Measurements from ENCODE around the gene SLC5A11. TPM values are rescaled to one million over a fixed set of nuclear protein-coding genes. Genes with fewer than 3 reads are reported as not detected.

The SLC5A11 gene
- total RNA-seq, 1 donor from 2014 or later: not detected

DNA sequence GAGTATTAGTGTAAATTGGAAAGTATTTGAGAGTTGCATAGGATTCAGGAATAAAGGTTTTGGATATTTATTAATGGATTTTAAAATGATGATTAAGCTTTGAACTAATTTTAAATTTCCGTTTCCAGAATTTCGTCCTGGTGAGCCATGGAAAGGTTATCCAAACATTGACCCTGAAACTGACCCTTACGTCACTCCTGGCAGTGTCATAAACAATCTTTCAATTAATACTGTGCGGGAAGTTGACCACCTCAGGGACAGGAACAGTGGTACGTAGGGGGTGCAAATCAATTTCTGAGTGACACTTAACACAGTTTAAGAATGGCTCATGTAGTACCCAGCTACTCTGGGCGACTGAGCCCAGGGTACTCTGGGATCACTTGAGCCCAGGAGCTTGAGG lies 29.1 kb upstream of the SLC5A11 start:
- no peaks in the 10 kb centered on the region for H3K4me1 ChIP-seq (ENCODE audit: insufficient read depth, low read length)
- H3K27me3 ChIP-seq (ENCODE audit: insufficient read depth, low read length): no peaks in the 10 kb centered on the region
- TF ChIP-seq EZH2 (IDR thresholded peaks at IDR 0.05; ENCODE audit: insufficient read depth, low read length): no peak
- TF ChIP-seq, protein P1, sequence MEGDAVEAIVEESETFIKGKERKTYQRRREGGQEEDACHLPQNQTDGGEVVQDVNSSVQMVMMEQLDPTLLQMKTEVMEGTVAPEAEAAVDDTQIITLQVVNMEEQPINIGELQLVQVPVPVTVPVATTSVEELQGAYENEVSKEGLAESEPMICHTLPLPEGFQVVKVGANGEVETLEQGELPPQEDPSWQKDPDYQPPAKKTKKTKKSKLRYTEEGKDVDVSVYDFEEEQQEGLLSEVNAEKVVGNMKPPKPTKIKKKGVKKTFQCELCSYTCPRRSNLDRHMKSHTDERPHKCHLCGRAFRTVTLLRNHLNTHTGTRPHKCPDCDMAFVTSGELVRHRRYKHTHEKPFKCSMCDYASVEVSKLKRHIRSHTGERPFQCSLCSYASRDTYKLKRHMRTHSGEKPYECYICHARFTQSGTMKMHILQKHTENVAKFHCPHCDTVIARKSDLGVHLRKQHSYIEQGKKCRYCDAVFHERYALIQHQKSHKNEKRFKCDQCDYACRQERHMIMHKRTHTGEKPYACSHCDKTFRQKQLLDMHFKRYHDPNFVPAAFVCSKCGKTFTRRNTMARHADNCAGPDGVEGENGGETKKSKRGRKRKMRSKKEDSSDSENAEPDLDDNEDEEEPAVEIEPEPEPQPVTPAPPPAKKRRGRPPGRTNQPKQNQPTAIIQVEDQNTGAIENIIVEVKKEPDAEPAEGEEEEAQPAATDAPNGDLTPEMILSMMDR (IDR thresholded peaks at IDR 0.05; ENCODE audit: insufficient read depth, low read depth, low read length): no peak
- Mint-ChIP-seq H3K27ac (ENCODE audit: unreplicated experiment) (no peak overlapping the region), H3K9me3 (ENCODE audit: unreplicated experiment) (no peaks in the 10 kb centered on the region), H3K4me1 (ENCODE audit: low read depth, unreplicated experiment) (no peaks in the 10 kb centered on the region), H3K27me3 (ENCODE audit: low read depth, unreplicated experiment) (no peaks in the 10 kb centered on the region), H3K4me3 (ENCODE audit: unreplicated experiment) (no peak overlapping the region), H3K36me3 (ENCODE audit: low read depth, unreplicated experiment) (peaks cover 21% of the 10 kb centered on the region)
- no peak overlapping the region for H2AFZ ChIP-seq (ENCODE audit: low read depth, low read length)
- peaks cover 71% of the 10 kb centered on the region for H3K36me3 ChIP-seq (ENCODE audit: insufficient read depth, low read length)
- no peak overlapping the region for H3K9ac ChIP-seq (ENCODE audit: low read length)
- DNase-seq (ENCODE audit: low read depth): no peak
- H3K4me2 ChIP-seq (ENCODE audit: low read length): no peak overlapping the region
- H3K27ac ChIP-seq (ENCODE audit: low read depth, low read length): no peak overlapping the region
- no peak for FAIRE-seq
- peaks cover 7% of the 10 kb centered on the region for H3K79me2 ChIP-seq (ENCODE audit: insufficient read depth, low read length)
- H3K9me3 ChIP-seq (ENCODE audit: insufficient read depth, low read depth, low read length): no peaks in the 10 kb centered on the region
- H3K4me3 ChIP-seq (ENCODE audit: insufficient read depth, low read depth, low read length): no peak overlapping the region
- H4K20me1 ChIP-seq (ENCODE audit: insufficient read depth, low read length): peaks cover 44% of the 10 kb centered on the region

DNA sequence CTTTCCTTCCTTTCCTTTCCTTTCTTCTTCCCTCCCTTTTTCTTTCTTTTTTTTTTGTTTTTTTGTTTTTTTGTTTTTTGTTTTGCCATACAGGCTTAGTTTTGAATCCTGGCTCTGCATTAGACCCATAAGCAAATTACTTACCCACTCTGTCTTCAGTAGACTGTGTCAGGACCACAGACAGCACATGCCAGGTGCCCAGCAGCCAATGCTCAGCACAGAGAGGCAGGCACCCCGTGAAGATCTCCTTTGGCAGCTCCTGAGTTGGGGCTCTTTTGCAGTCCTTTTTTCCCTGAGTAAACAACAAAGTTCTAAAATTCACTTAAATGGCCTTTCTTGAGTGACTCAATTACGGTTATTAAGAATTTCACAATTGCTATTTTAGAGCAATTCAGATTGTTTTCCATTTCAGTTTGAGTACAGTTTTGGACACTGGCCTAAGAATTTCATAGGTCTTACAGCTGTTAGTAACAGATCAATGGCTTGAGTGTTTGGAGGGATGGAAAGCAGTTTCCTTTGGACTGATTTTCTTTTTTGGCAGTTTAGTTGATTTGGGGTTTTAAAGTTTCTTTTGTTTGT lies 26.2 kb upstream of the SLC5A11 start:
- H3K4me2 ChIP-seq (ENCODE audit: low read length): no peak overlapping the region
- no peaks in the 10 kb centered on the region for H3K4me1 ChIP-seq (ENCODE audit: insufficient read depth, low read length)
- Mint-ChIP-seq H3K36me3 (ENCODE audit: low read depth, unreplicated experiment) (peaks cover 31% of the 10 kb centered on the region), H3K9me3 (ENCODE audit: unreplicated experiment) (no peaks in the 10 kb centered on the region), H3K4me3 (ENCODE audit: unreplicated experiment) (no peak overlapping the region), H3K27me3 (ENCODE audit: low read depth, unreplicated experiment) (no peaks in the 10 kb centered on the region), H3K4me1 (ENCODE audit: low read depth, unreplicated experiment) (no peaks in the 10 kb centered on the region), H3K27ac (ENCODE audit: unreplicated experiment) (no peak overlapping the region)
- no peaks in the 10 kb centered on the region for H3K79me2 ChIP-seq (ENCODE audit: insufficient read depth, low read length)
- TF ChIP-seq EZH2 (IDR thresholded peaks at IDR 0.05; ENCODE audit: insufficient read depth, low read length): no peak
- TF ChIP-seq, protein P1 (IDR thresholded peaks at IDR 0.05; ENCODE audit: insufficient read depth, low read depth, low read length): no peak
- no peaks in the 10 kb centered on the region for H3K9me3 ChIP-seq (ENCODE audit: insufficient read depth, low read depth, low read length)
- peaks cover 62% of the 10 kb centered on the region for H3K36me3 ChIP-seq (ENCODE audit: insufficient read depth, low read length)
- no peak overlapping the region for H2AFZ ChIP-seq (ENCODE audit: low read depth, low read length)
- H4K20me1 ChIP-seq (ENCODE audit: insufficient read depth, low read length): peaks cover 45% of the 10 kb centered on the region
- H3K4me3 ChIP-seq (ENCODE audit: insufficient read depth, low read depth, low read length): no peak overlapping the region
- H3K9ac ChIP-seq (ENCODE audit: low read length): no peak overlapping the region
- H3K27ac ChIP-seq (ENCODE audit: low read depth, low read length): no peak overlapping the region
- DNase-seq (ENCODE audit: low read depth): no peak
- no peak for FAIRE-seq
- no peaks in the 10 kb centered on the region for H3K27me3 ChIP-seq (ENCODE audit: insufficient read depth, low read length)

DNA sequence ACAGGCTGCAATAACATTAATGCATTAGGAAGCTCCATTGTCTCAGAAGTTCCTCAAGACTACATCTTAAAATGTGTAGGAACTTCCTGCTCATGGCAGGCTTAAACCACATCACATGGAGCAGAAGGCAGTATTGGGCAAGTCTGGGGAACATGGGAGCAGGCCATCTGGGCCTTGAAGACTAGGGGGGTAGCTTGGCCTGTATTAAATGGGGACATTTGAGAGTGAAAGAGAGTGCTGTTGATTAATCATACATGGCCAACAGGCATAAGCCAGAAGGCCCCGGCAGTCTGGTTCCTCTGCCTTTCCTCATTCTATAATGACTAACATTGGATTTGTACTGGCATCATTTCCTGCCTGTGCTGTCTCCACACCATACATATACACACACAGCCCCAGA lies 25.2 kb upstream of the SLC5A11 start:
- Mint-ChIP-seq H3K4me3 (ENCODE audit: unreplicated experiment) (no peak overlapping the region), H3K9me3 (ENCODE audit: unreplicated experiment) (no peaks in the 10 kb centered on the region), H3K27me3 (ENCODE audit: low read depth, unreplicated experiment) (no peaks in the 10 kb centered on the region), H3K27ac (ENCODE audit: unreplicated experiment) (no peak overlapping the region), H3K36me3 (ENCODE audit: low read depth, unreplicated experiment) (peaks cover 29% of the 10 kb centered on the region), H3K4me1 (ENCODE audit: low read depth, unreplicated experiment) (no peaks in the 10 kb centered on the region)
- DNase-seq (ENCODE audit: low read depth): no peak
- no peak overlapping the region for H2AFZ ChIP-seq (ENCODE audit: low read depth, low read length)
- peaks cover 59% of the 10 kb centered on the region for H3K36me3 ChIP-seq (ENCODE audit: insufficient read depth, low read length)
- H3K27ac ChIP-seq (ENCODE audit: low read depth, low read length): no peak overlapping the region
- no peaks in the 10 kb centered on the region for H3K27me3 ChIP-seq (ENCODE audit: insufficient read depth, low read length)
- FAIRE-seq: no peak
- peaks cover 47% of the 10 kb centered on the region for H4K20me1 ChIP-seq (ENCODE audit: insufficient read depth, low read length)
- TF ChIP-seq, protein P1 (IDR thresholded peaks at IDR 0.05; ENCODE audit: insufficient read depth, low read depth, low read length): no peak
- TF ChIP-seq EZH2 (IDR thresholded peaks at IDR 0.05; ENCODE audit: insufficient read depth, low read length): no peak
- H3K79me2 ChIP-seq (ENCODE audit: insufficient read depth, low read length): no peaks in the 10 kb centered on the region
- H3K4me3 ChIP-seq (ENCODE audit: insufficient read depth, low read depth, low read length): no peak overlapping the region
- H3K4me2 ChIP-seq (ENCODE audit: low read length): no peak overlapping the region
- H3K4me1 ChIP-seq (ENCODE audit: insufficient read depth, low read length): no peaks in the 10 kb centered on the region
- H3K9me3 ChIP-seq (ENCODE audit: insufficient read depth, low read depth, low read length): no peaks in the 10 kb centered on the region
- no peak overlapping the region for H3K9ac ChIP-seq (ENCODE audit: low read length)
